DND-41 (cell line): Measurements from ENCODE around the gene DPF3.

Experiments used
- ATAC-seq: fragments of 200-7000 bp; cut with Tn5 transposase; 3 replicates; pipeline ENCODE4 v1.9.1; 2021; ENCODE audit warnings: low read depth; ENCODE audit not compliant: insufficient read depth
- DNase-seq: peaks from one replicate; pipeline ENCODE4 v3.0.0-alpha.2; 2020
- H2AFZ ChIP-seq: 2 replicates; pipeline ENCODE4 v1.6.0; 2012; ENCODE audit warnings: low read depth, low read length
- H3K27ac ChIP-seq: 2 replicates; pipeline ENCODE4 v1.5.1; 2012; ENCODE audit warnings: low read length, inconsistent platforms
- H3K27me3 ChIP-seq: fragments of 200-600 bp; sonication (generic); 2 replicates; pipeline ENCODE4 v1.6.0; 2012; ENCODE audit warnings: low read length, mild to moderate bottlenecking, inconsistent platforms; ENCODE audit not compliant: insufficient read depth, poor library complexity
- H3K36me3 ChIP-seq: 2 replicates; pipeline ENCODE4 v1.5.1; 2012; ENCODE audit warnings: low read length, inconsistent platforms; ENCODE audit not compliant: insufficient read depth
- H3K4me1 ChIP-seq: 2 replicates; pipeline ENCODE4 v1.5.1; 2012; ENCODE audit warnings: mild to moderate bottlenecking, low read length; ENCODE audit not compliant: insufficient read depth
- H3K4me2 ChIP-seq: 2 replicates; pipeline ENCODE4 v1.6.0; 2012; ENCODE audit warnings: mild to moderate bottlenecking, moderate library complexity, low read length, inconsistent platforms; ENCODE audit not compliant: insufficient read depth
- H3K4me3 ChIP-seq, 2 experiments: fragments of 200-600 bp in 1 of 2; shearing (Covaris generic) in 1 of 2; 2 replicates each; pipeline ENCODE4 v1.5.1; 2012 to 2016; ENCODE audit warnings: inconsistent platforms in 2 of 2, low read length in 2 of 2, mild to moderate bottlenecking in 2 of 2, low read depth in 1 of 2, moderate library complexity in 1 of 2
- H3K79me2 ChIP-seq: 2 replicates; pipeline ENCODE4 v1.6.0; 2012; ENCODE audit warnings: low read length, inconsistent platforms; ENCODE audit not compliant: insufficient read depth
- H3K9ac ChIP-seq: 2 replicates; pipeline ENCODE4 v1.6.0; 2012; ENCODE audit warnings: low read depth, mild to moderate bottlenecking, inconsistent platforms, low read length, moderate library complexity
- H3K9me3 ChIP-seq: 2 replicates; pipeline ENCODE4 v1.5.1; 2012; ENCODE audit warnings: low read length, moderate library complexity, mild to moderate bottlenecking, inconsistent platforms; ENCODE audit not compliant: insufficient read depth, severe bottlenecking
- H4K20me1 ChIP-seq: 2 replicates; pipeline ENCODE4 v1.6.0; 2012; ENCODE audit warnings: low read length; ENCODE audit not compliant: insufficient read depth
- CTCF ChIP-seq: IDR thresholded peaks from 2 replicates; pipeline ENCODE4 v1.5.1; 2012; ENCODE audit warnings: borderline replicate concordance, low read length, moderate library complexity, mild to moderate bottlenecking; ENCODE audit not compliant: poor library complexity, severe bottlenecking; ENCODE audit errors: extremely low read depth
- EZH2 ChIP-seq: IDR thresholded peaks from 3 replicates; pipeline ENCODE4 v1.6.1; 2012; ENCODE audit warnings: borderline replicate concordance, low read depth, mild to moderate bottlenecking, moderate library complexity, low read length, inconsistent platforms; ENCODE audit not compliant: severe bottlenecking

Gene DPF3

GRCh38 chr14:72688990-72689671 is 204.8 kb downstream of the DPF3 start:
- no peak overlapping the region for H2AFZ ChIP-seq
- no peak for TF ChIP-seq EZH2
- TF ChIP-seq CTCF: no peak
- no peak overlapping the region for H3K9ac ChIP-seq
- H3K79me2 ChIP-seq: no peaks in the 10 kb centered on the region
- DNase-seq (no peak), ATAC-seq (no peak)
- H3K4me1 ChIP-seq: no peaks in the 10 kb centered on the region
- no peaks in the 10 kb centered on the region for H3K27me3 ChIP-seq
- H3K27ac ChIP-seq: no peak overlapping the region
- H3K4me3 ChIP-seq: no peak overlapping the region
- H3K36me3 ChIP-seq: no peaks in the 10 kb centered on the region
- H3K9me3 ChIP-seq: no peaks in the 10 kb centered on the region
- H4K20me1 ChIP-seq: no peaks in the 10 kb centered on the region
- H3K4me2 ChIP-seq: no peak overlapping the region

DNA sequence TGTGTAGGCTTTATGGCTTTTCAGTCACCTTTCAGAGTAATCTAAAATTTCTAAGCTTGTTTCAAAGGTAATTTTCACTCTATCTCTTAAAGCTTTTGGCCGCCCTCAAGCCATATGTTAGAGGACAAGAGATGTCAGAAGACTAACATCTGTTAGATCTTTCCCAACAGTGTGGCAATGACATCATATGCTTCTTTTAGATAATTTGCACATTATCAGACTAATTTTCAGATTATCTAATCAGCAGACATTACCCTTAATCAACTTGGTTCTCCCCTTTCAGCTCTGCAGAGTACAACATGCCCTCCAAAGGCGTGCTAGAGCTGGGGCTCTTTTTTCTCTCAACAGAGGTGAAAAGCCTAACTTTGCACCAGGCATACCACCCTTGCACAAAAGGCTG is 207.1 kb downstream of the DPF3 start:
- TF ChIP-seq EZH2: no peak
- no peak for TF ChIP-seq CTCF
- DNase-seq: no peak
- Histone ChIP-seq H3K27ac (no peak overlapping the region), H3K27me3 (no peaks in the 10 kb centered on the region), H3K36me3 (no peaks in the 10 kb centered on the region), H3K9me3 (no peaks in the 10 kb centered on the region), H3K4me1 (no peaks in the 10 kb centered on the region), H3K4me2 (no peak overlapping the region), H3K79me2 (no peaks in the 10 kb centered on the region), H2AFZ (no peak overlapping the region), H3K4me3 (no peak overlapping the region), H3K9ac (no peak overlapping the region), H4K20me1 (no peaks in the 10 kb centered on the region)
- ATAC-seq: no peak

DNA sequence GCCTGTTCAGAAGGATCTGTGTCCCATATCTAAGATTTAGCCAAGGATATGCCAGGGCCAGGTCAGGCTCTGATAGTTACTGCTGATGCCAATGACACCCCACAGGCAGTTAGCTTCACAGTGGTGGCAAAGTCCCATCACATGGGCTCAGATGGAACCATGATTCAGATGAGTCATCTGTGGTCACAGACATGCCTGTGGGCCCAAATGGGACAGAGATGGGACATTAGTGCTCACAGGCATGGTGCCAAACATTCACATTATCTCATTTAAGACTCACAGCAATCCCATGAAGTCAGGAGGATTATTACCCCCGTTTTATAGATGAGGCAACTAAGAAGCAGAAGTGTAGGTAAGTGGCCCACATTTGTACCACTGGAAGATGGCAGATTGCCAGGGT is 207.8 kb downstream of the DPF3 start:
- Histone ChIP-seq H3K4me1 (no peaks in the 10 kb centered on the region), H3K36me3 (no peaks in the 10 kb centered on the region), H3K4me3 (no peak overlapping the region), H4K20me1 (no peaks in the 10 kb centered on the region), H3K27ac (no peak overlapping the region), H3K79me2 (no peaks in the 10 kb centered on the region), H2AFZ (no peak overlapping the region), H3K27me3 (no peaks in the 10 kb centered on the region), H3K9ac (no peak overlapping the region), H3K4me2 (no peak overlapping the region), H3K9me3 (no peaks in the 10 kb centered on the region)
- TF ChIP-seq CTCF (no peak), EZH2 (no peak)
- DNase-seq (no peak), ATAC-seq (no peak)
